Islet precursor cell (in vitro differentiated cells): Measurements from ENCODE around the gene FOXF1.

ENCODE experiments used
- DNase-seq: peaks from one replicate; pipeline ENCODE4 v3.0.0-alpha.2; 2018

FOXF1 gene

GRCh38 chr16:86494039-86494564 lies 16.2 kb upstream of the FOXF1 start:
- no peak for DNase-seq

GRCh38 chr16:86494565-86495356 lies 15.6 kb upstream of the FOXF1 start:
- DNase-seq, result no peak

GRCh38 chr16:86495357-86495701 lies 15.0 kb upstream of the FOXF1 start:
- DNase-seq, result no peak

GRCh38 chr16:86495756-86496261 lies 14.5 kb upstream of the FOXF1 start:
- no peak for DNase-seq

GRCh38 chr16:86496262-86496928 lies 13.9 kb upstream of the FOXF1 start:
- no peak for DNase-seq

GRCh38 chr16:86496929-86497461 lies 13.3 kb upstream of the FOXF1 start:
- no peak for DNase-seq

GRCh38 chr16:86497551-86498021 lies 12.7 kb upstream of the FOXF1 start:
- peak; percentile 70 for DNase-seq

GRCh38 chr16:86498155-86498670 lies 12.1 kb upstream of the FOXF1 start:
- no peak for DNase-seq

- DNase-seq, result no peak
Observed at GRCh38 chr16:86498671-86499439, 11.5 kb upstream of the FOXF1 start.

- DNase-seq, result no peak
Observed at GRCh38 chr16:86499440-86499786, 10.9 kb upstream of the FOXF1 start.

- no peak for DNase-seq
Observed at GRCh38 chr16:86499889-86500707, 10.2 kb upstream of the FOXF1 start.

- no peak for DNase-seq
Observed at GRCh38 chr16:86500708-86501510, 9.4 kb upstream of the FOXF1 start.

GRCh38 chr16:86501989-86502855 lies 8.1 kb upstream of the FOXF1 start:
- DNase-seq, result no peak

- no peak for DNase-seq
Observed at GRCh38 chr16:86502856-86503748, 7.2 kb upstream of the FOXF1 start.

GRCh38 chr16:86503830-86504229 lies 6.5 kb upstream of the FOXF1 start:
- no peak for DNase-seq

- no peak for DNase-seq
Observed at GRCh38 chr16:86504315-86505184, 5.8 kb upstream of the FOXF1 start.

- DNase-seq, result no peak
Observed at GRCh38 chr16:86505185-86505898, 5.0 kb upstream of the FOXF1 start.
